Endothelial cell of umbilical vein (primary cell): Measurements from ENCODE around the gene PNPLA5. TPM values are rescaled to one million over a fixed set of nuclear protein-coding genes. Genes with fewer than 3 reads are reported as not detected.
A peak's percentile ranks its signal among the peaks of the same experiment; 100 is the strongest.

Experiments
- BruUV-seq: library from RNA; stranded (reverse); fragments of 400-500 nt; replicated peaks from 2 replicates; lab custom pipeline; 2021; lab: Mats Ljungman, UMichigan
- CTCF ChIA-PET: fragments of 300-600, 350-600 bp; sonication (Branson Sonifier 250); formaldehyde crosslinking; loops from one replicate; lab custom pipeline; 2021; ENCODE audit warnings: antibody characterized with exemption, inconsistent platforms; lab: Charles Lee
- POLR2A ChIA-PET: fragments of 300-600, 350-600 bp; sonication (Branson Sonifier 250); formaldehyde crosslinking; loops from one replicate; lab custom pipeline; 2021; ENCODE audit warnings: antibody characterized with exemption, inconsistent platforms; lab: Charles Lee
- DNase-seq: peaks from one replicate; pipeline ENCODE4 v3.0.0-alpha.2; 2011; ENCODE audit warnings: low read depth, low spot score
- FAIRE-seq: peaks from 2 replicates; lab custom pipeline; 2011; peaks lifted over from hg19 to GRCh38; lab: Jason Lieb, UNC
- H2AFZ ChIP-seq: 2 replicates; pipeline ENCODE4 v1.6.0; 2012; ENCODE audit warnings: low read depth, low read length, control low read depth, inconsistent platforms
- H3K27ac ChIP-seq: 2 replicates; pipeline ENCODE4 v1.5.1; 2011; ENCODE audit warnings: low read depth, mild to moderate bottlenecking, control low read depth, low read length, moderate library complexity; ENCODE audit not compliant: insufficient read depth
- H3K27me3 ChIP-seq, 2 experiments: 2 replicates each; pipeline versions ENCODE4 v1.6.0 to v1.6.1; 2011; ENCODE audit warnings: low read length in 2 of 2, mixed read lengths in 1 of 2; ENCODE audit not compliant: control insufficient read depth in 2 of 2, insufficient read depth in 2 of 2
- H3K36me3 ChIP-seq, 2 experiments: 2 replicates in 1 of 2; 3 replicates in 1 of 2; pipeline ENCODE4 v1.5.1; 2011; ENCODE audit warnings: low read length in 2 of 2, mild to moderate bottlenecking in 1 of 2, moderate library complexity in 1 of 2; ENCODE audit not compliant: control insufficient read depth in 2 of 2, insufficient read depth in 2 of 2; ENCODE audit errors: extremely low read depth in 1 of 2
- H3K4me1 ChIP-seq: 3 replicates; pipeline ENCODE4 v1.5.1; 2011; ENCODE audit warnings: mild to moderate bottlenecking, low read length; ENCODE audit not compliant: control insufficient read depth, insufficient read depth; ENCODE audit errors: extremely low read depth
- H3K4me2 ChIP-seq: 2 replicates; pipeline ENCODE4 v1.6.1; 2011; ENCODE audit warnings: low read length, control low read depth, mixed read lengths; ENCODE audit not compliant: insufficient read depth
- H3K4me3 ChIP-seq, 3 experiments: fragments of 200-600 bp in 1 of 3; sonication (generic), shearing (Covaris generic) in 1 of 3; replicated peaks in 1 of 3; 2 replicates each; pipeline ENCODE4 v1.5.1; 2011 to 2016; ENCODE audit warnings: control low read depth in 3 of 3, low read length in 3 of 3, mild to moderate bottlenecking in 2 of 3, inconsistent platforms in 1 of 3, low read depth in 1 of 3, moderate library complexity in 1 of 3; ENCODE audit not compliant: insufficient read depth in 1 of 3
- H3K79me2 ChIP-seq: 2 replicates; pipeline ENCODE4 v1.6.0; 2012; ENCODE audit warnings: low read length, inconsistent platforms; ENCODE audit not compliant: control insufficient read depth, insufficient read depth
- H3K9ac ChIP-seq: replicated peaks from 2 replicates; pipeline ENCODE3; 2011; ENCODE audit warnings: low read length, control low read depth; ENCODE audit not compliant: insufficient read depth; ENCODE audit errors: extremely low read depth
- H3K9me1 ChIP-seq: replicated peaks from 3 replicates; pipeline ENCODE4 v1.6.0; 2011; ENCODE audit warnings: mild to moderate bottlenecking, low read length; ENCODE audit not compliant: control insufficient read depth, insufficient read depth; ENCODE audit errors: extremely low read depth
- H3K9me3 ChIP-seq: replicated peaks from 2 replicates; pipeline ENCODE4 v1.5.1; 2012; ENCODE audit warnings: low read length, inconsistent platforms; ENCODE audit not compliant: control insufficient read depth, insufficient read depth
- H4K20me1 ChIP-seq: replicated peaks from 2 replicates; pipeline ENCODE3; 2011; ENCODE audit warnings: mild to moderate bottlenecking, low read length; ENCODE audit not compliant: control insufficient read depth, insufficient read depth; ENCODE audit errors: extremely low read depth
- EZH2 ChIP-seq: IDR thresholded peaks from 2 replicates; pipeline ENCODE4 v1.6.1; 2012; ENCODE audit warnings: borderline replicate concordance, low read depth, mild to moderate bottlenecking, moderate library complexity, low read length, inconsistent platforms; ENCODE audit not compliant: severe bottlenecking
- FOS ChIP-seq: IDR thresholded peaks from 2 replicates; pipeline ENCODE4 v1.6.1; 2011; ENCODE audit warnings: mild to moderate bottlenecking, low read length, moderate library complexity, borderline replicate concordance; ENCODE audit not compliant: insufficient read depth
- GATA2 ChIP-seq: IDR thresholded peaks from 2 replicates; pipeline ENCODE4 v1.7.0; 2011; ENCODE audit warnings: low read depth, mild to moderate bottlenecking, moderate library complexity, mixed read lengths, low read length; ENCODE audit not compliant: insufficient read length, insufficient read depth
- JUN ChIP-seq: IDR thresholded peaks from 2 replicates; pipeline ENCODE4 v1.6.1; 2011; ENCODE audit warnings: borderline replicate concordance, low read depth; ENCODE audit not compliant: insufficient read length, insufficient read depth
- MYC ChIP-seq: IDR thresholded peaks from one replicate; pipeline ENCODE4 v1.6.1; 2011; ENCODE audit warnings: mild to moderate bottlenecking, low read depth, low read length
- POLR2A ChIP-seq: IDR thresholded peaks from 2 replicates; pipeline ENCODE4 v1.6.1; 2012; ENCODE audit warnings: low read depth, mild to moderate bottlenecking, control low read depth, low read length
- POLR2AphosphoS5 ChIP-seq: IDR thresholded peaks from 2 replicates; pipeline ENCODE4 v1.6.1; 2012; ENCODE audit warnings: low read depth, mild to moderate bottlenecking, control low read depth, low read length, moderate library complexity; ENCODE audit not compliant: insufficient read depth
- dilution Hi-C: fragments of 300-500 bp; cut with MboI; formaldehyde crosslinking; loops from one replicate; pipeline ENCODE4 v1.15.0; 2019; ENCODE audit warnings: low sequenced_read_pairs; ENCODE audit not compliant: extremely low pct_ligation_motif_present
- intact Hi-C: fragments of 100-400 bp; cut with micrococcal nuclease; formaldehyde crosslinking; loops from one replicate; pipeline ENCODE4 v1.10.0; 2022
- polyA plus RNA-seq, 4 experiments: library from polyadenylated mRNA; depleted of rRNA in 3 of 4; stranded (reverse) in 3 of 4; unstranded in 1 of 4; fragments of >200 nt; gene quantifications; 2 replicates each; pipeline versions ENCODE4 v1.2.1 to v1.2.3, GENCODE V29; 2011 to 2012; ENCODE audit warnings: missing spikeins in 1 of 4
- total RNA-seq: library from RNA; stranded (reverse); gene quantifications from 2 replicates; pipeline ENCODE4 v1.2.3, GENCODE V29; 2021
- TF ChIP-seq, protein P1 (sequence below), 2 donors: IDR thresholded peaks; 1 replicate in 1 of 2; 2 replicates in 1 of 2; pipeline ENCODE4 v1.5.1; 2011; ENCODE audit warnings: low read length in 2 of 2, mild to moderate bottlenecking in 2 of 2, moderate library complexity in 2 of 2, control low read depth in 1 of 2, inconsistent platforms in 1 of 2, low read depth in 1 of 2; ENCODE audit not compliant: insufficient read depth in 1 of 2; ENCODE audit errors: extremely low read depth in 1 of 2
- TF ChIP-seq, protein P2 (sequence below): IDR thresholded peaks from 2 replicates; pipeline ENCODE4 v1.6.1; 2011; ENCODE audit not compliant: insufficient read depth, insufficient read length

PNPLA5 gene
- total and polyA plus RNA-seq, 2 donors (not counting 3 experiments of a cell fraction or from before 2014, with no cell fraction given): not detected

DNA sequence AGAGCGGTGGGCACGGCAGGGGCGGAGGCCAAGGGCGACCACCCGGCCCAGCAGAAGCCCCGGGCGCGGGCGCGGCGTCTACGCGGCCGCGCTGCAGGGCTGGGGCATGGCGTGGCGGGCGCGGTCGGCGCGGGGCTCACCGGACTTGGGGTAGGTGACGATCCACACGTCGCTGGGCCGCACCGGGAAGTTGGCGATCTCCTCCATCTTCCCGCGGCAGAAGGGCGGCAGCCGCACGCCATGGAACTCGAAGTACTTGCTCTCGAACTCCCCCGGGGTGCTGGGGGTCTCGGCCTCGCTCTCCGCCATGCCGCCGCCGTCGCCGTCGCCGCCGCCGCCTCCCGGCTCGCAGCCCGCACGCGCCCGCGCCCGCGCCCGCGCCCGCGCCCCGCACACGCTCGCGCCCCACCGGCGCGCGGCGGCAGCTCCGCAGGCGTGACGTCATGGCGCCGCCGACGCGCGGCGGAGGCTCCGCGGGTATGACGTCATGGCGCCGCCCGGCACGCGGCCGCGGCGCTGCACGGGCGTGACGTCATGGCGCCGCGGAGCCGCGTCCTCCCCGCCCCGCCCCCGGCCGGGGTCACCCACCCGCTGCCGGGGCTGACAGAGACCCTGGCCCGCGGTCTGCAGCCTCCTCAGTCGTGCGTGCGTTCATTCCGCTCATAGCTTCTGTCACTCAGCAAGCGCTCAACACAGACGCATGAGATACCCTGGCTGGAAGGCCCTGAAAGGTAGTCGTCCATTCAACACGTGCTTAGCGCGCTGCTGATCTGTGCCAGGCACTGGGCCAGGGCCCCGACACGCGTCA, 29.5 kb downstream of the PNPLA5 start, which contains the start of gene SULT4A1:
Gene SULT4A1, minus strand, starts transcription at position 440 of the 808 bp plus-strand sequence. Its CDS starts 131 bp downstream, at position 309.
- BruUV-seq: no TSS peak
- Histone ChIP-seq H3K27ac (no peak within 1 kb of the TSS), H3K79me2 (no peaks in the 10 kb centered on the region), H3K36me3 (no peaks in the 10 kb centered on the region), H3K9me3 (no peaks in the 10 kb centered on the region), H3K9me1 (peaks cover 2% of the 10 kb centered on the region), H3K9ac (no peak within 1 kb of the TSS), H2AFZ (peak within 1 kb of the TSS; percentile 60), H3K4me3 (peak within 1 kb of the TSS in 1 of 3 experiments; percentile 13), H3K27me3 (peaks cover 0 to 13% of the 10 kb centered on the region in 2 experiments), H3K4me2 (no peak within 1 kb of the TSS), H4K20me1 (no peaks in the 10 kb centered on the region), H3K4me1 (no peaks in the 10 kb centered on the region)
- intact Hi-C loops (no loop called here), dilution Hi-C loops (no loop called here)
- ChIA-PET CTCF (interaction anchor here (1.6 kb wide), 1 partner anchor 21 kb away, joined by 5 read pairs; no protein-coding TSS in a partner anchor), POLR2A (no interaction called here)
- TF ChIP-seq POLR2AphosphoS5 (no peak), GATA2 (no peak)
- DNase-seq: no peak
- no peak for FAIRE-seq

DNA sequence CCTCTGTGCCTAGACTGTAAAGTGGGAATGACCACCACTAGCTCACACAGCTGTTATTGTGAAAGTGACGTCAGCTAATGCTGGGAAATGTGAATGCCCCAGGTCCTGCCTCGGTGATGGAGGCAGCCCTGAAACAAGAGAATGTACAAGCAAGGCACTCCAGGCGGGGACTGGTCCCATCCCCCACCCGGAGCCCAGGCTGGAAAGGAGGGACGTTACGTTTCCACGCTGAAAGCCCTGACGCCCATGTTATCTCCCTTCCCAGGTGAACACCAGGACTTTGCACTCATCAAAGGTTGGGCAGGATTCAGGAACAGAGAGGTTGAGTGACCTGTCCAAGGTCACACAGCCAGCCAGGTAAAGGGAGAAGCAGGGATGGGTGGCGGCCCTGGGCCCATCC, 30.3 kb downstream of the PNPLA5 start:
- Histone ChIP-seq H3K27ac (no peak overlapping the region), H3K9me1 (peaks cover 2% of the 10 kb centered on the region), H3K4me1 (no peaks in the 10 kb centered on the region), H3K9me3 (no peaks in the 10 kb centered on the region), H3K4me2 (no peak overlapping the region), H3K36me3 (no peaks in the 10 kb centered on the region), H4K20me1 (no peaks in the 10 kb centered on the region), H3K27me3 (peaks cover 0 to 13% of the 10 kb centered on the region in 2 experiments), H3K79me2 (no peaks in the 10 kb centered on the region), H3K4me3 (no peak overlapping the region), H3K9ac (no peak overlapping the region), H2AFZ (no peak overlapping the region)
- dilution Hi-C loops: no loop called here
- TF ChIP-seq, protein P1, sequence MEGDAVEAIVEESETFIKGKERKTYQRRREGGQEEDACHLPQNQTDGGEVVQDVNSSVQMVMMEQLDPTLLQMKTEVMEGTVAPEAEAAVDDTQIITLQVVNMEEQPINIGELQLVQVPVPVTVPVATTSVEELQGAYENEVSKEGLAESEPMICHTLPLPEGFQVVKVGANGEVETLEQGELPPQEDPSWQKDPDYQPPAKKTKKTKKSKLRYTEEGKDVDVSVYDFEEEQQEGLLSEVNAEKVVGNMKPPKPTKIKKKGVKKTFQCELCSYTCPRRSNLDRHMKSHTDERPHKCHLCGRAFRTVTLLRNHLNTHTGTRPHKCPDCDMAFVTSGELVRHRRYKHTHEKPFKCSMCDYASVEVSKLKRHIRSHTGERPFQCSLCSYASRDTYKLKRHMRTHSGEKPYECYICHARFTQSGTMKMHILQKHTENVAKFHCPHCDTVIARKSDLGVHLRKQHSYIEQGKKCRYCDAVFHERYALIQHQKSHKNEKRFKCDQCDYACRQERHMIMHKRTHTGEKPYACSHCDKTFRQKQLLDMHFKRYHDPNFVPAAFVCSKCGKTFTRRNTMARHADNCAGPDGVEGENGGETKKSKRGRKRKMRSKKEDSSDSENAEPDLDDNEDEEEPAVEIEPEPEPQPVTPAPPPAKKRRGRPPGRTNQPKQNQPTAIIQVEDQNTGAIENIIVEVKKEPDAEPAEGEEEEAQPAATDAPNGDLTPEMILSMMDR (IDR thresholded peaks at IDR 0.05; ENCODE audit: extremely low read depth in 1 of 2, insufficient read depth in 1 of 2, low read depth in 1 of 2, low read length in 2 of 2): no peak
- TF ChIP-seq EZH2 (no peak), JUN (no peak), GATA2 (no peak), POLR2A (no peak), MYC (no peak), FOS (no peak), POLR2AphosphoS5 (no peak)
- TF ChIP-seq, protein P2, sequence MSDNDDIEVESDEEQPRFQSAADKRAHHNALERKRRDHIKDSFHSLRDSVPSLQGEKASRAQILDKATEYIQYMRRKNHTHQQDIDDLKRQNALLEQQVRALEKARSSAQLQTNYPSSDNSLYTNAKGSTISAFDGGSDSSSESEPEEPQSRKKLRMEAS: no peak
- intact Hi-C loops: no loop called here
- FAIRE-seq (no peak), DNase-seq (no peak)
- BruUV-seq: no TSS peak
- POLR2A ChIA-PET: no interaction called here
- CTCF ChIA-PET: no interaction called here
